Measurements from ENCODE around the gene F13A1. TPM values are rescaled to one million over a fixed set of nuclear protein-coding genes. Genes with fewer than 3 reads are reported as not detected.

F13A1 gene
- total RNA-seq, 1 experiment from 2014 or later, result not detected

GRCh38 chr6:6256886-6257285 lies 63.6 kb downstream of the F13A1 start:
- no TSS peak for BruUV-seq (replicated peaks)
- Mint-ChIP-seq H3K4me3 (ENCODE audit: low read depth, unreplicated experiment) (no peak overlapping the region), H3K27me3 (ENCODE audit: unreplicated experiment) (no peaks in the 10 kb centered on the region), H3K36me3 (ENCODE audit: insufficient read depth, unreplicated experiment) (no peaks in the 10 kb centered on the region), H3K4me1 (ENCODE audit: low read depth, unreplicated experiment) (no peaks in the 10 kb centered on the region), H3K27ac (ENCODE audit: unreplicated experiment) (no peak overlapping the region), H3K9me3 (ENCODE audit: low read depth, unreplicated experiment) (no peaks in the 10 kb centered on the region)
- CTCF ChIA-PET, result interaction anchor here (0.6 kb wide), 1 partner anchor 72 kb away, joined by 4 read pairs; no protein-coding TSS in a partner anchor
- no peak for DNase-seq
- TF ChIP-seq CTCF (IDR thresholded peaks at IDR 0.05; ENCODE audit: unreplicated experiment), result no peak
- intact Hi-C loops (cut with micrococcal nuclease; ENCODE audit: unreplicated experiment), result no loop called here

GRCh38 chr6:6256259-6256658 lies 64.2 kb downstream of the F13A1 start:
- H3K27ac Mint-ChIP-seq (ENCODE audit: unreplicated experiment), result no peak overlapping the region
- H3K36me3 Mint-ChIP-seq (ENCODE audit: insufficient read depth, unreplicated experiment), result no peaks in the 10 kb centered on the region
- intact Hi-C loops (cut with micrococcal nuclease; ENCODE audit: unreplicated experiment), result no loop called here
- CTCF ChIA-PET, result no interaction called here
- no peak for TF ChIP-seq CTCF (IDR thresholded peaks at IDR 0.05; ENCODE audit: unreplicated experiment)
- DNase-seq, result no peak
- H3K9me3 Mint-ChIP-seq (ENCODE audit: low read depth, unreplicated experiment), result no peaks in the 10 kb centered on the region
- BruUV-seq (replicated peaks), result no TSS peak
- H3K27me3 Mint-ChIP-seq (ENCODE audit: unreplicated experiment), result no peaks in the 10 kb centered on the region
- no peaks in the 10 kb centered on the region for H3K4me1 Mint-ChIP-seq (ENCODE audit: low read depth, unreplicated experiment)
- no peak overlapping the region for H3K4me3 Mint-ChIP-seq (ENCODE audit: low read depth, unreplicated experiment)

- no peak for DNase-seq
- CTCF ChIA-PET, result no interaction called here
- no TSS peak for BruUV-seq (replicated peaks)
- no peak overlapping the region for H3K27ac Mint-ChIP-seq (ENCODE audit: unreplicated experiment)
- TF ChIP-seq CTCF (IDR thresholded peaks at IDR 0.05; ENCODE audit: unreplicated experiment), result no peak
- intact Hi-C loops (cut with micrococcal nuclease; ENCODE audit: unreplicated experiment), result no loop called here
- H3K36me3 Mint-ChIP-seq (ENCODE audit: insufficient read depth, unreplicated experiment), result no peaks in the 10 kb centered on the region
- H3K9me3 Mint-ChIP-seq (ENCODE audit: low read depth, unreplicated experiment), result no peaks in the 10 kb centered on the region
- H3K27me3 Mint-ChIP-seq (ENCODE audit: unreplicated experiment), result no peaks in the 10 kb centered on the region
- no peaks in the 10 kb centered on the region for H3K4me1 Mint-ChIP-seq (ENCODE audit: low read depth, unreplicated experiment)
- H3K4me3 Mint-ChIP-seq (ENCODE audit: low read depth, unreplicated experiment), result no peak overlapping the region
Observed at GRCh38 chr6:6251555-6252280, 68.7 kb downstream of the F13A1 start.

GRCh38 chr6:6248651-6249050 lies 71.8 kb downstream of the F13A1 start:
- TF ChIP-seq CTCF (IDR thresholded peaks at IDR 0.05; ENCODE audit: unreplicated experiment), result no peak
- H3K4me3 Mint-ChIP-seq (ENCODE audit: low read depth, unreplicated experiment), result no peak overlapping the region
- CTCF ChIA-PET, result no interaction called here

More at GRCh38 chr6:6248651-6249050, 71.8 kb downstream of the F13A1 start:
- intact Hi-C loops (cut with micrococcal nuclease; ENCODE audit: unreplicated experiment), result no loop called here
- no peak for DNase-seq
- Mint-ChIP-seq H3K36me3 (ENCODE audit: insufficient read depth, unreplicated experiment) (no peaks in the 10 kb centered on the region), H3K4me1 (ENCODE audit: low read depth, unreplicated experiment) (no peaks in the 10 kb centered on the region), H3K27me3 (ENCODE audit: unreplicated experiment) (no peaks in the 10 kb centered on the region), H3K27ac (ENCODE audit: unreplicated experiment) (no peak overlapping the region), H3K9me3 (ENCODE audit: low read depth, unreplicated experiment) (no peaks in the 10 kb centered on the region)
- no TSS peak for BruUV-seq (replicated peaks)

Measured in Calu3 (cell line).